HG03571 (cell line): ENCODE data around the gene SLC2A13.

Experiments
- ATAC-seq: cut with Tn5 transposase; IDR thresholded peaks from one replicate; pipeline ENCODE4 v1.9.1; 2021; ENCODE audit not compliant: unreplicated experiment

Gene SLC2A13

DNA sequence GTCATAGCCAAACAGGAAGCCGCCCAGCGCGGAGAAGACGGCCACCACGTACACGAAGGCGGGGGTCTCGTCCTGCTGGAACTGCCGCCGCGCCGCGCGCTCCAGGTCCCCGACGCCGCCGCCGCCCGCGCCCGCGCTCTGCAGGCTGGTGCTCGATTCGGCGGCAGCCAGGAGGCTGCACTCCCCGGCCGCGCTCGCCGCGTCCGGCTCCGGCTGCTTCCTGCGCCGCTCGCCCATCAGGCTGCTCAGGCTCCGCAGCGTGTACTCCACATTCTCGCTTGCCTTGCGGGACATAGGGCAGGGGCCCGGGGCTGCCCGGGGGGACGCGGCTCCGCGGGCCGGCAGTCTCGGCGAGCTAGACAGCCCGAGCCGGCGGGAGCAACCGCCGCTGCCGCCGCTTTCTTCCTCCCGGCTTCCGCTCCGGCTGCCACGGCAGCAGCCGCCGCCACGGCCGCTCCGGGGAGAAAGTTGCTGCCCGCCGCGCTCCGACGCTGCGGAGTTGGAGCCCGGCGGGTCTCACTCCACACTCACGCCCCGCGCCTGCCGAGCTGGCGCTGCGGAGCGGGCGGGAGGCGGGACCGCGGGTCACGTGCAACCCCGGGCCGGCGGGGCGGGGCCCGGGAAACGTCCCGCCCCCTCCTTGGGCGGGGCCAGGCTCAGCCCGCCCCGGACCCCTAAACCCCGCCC is at the start of gene SLC2A13:
Gene SLC2A13 (minus strand): TSS at position 567 of the 687 bp plus-strand sequence. CDS start 273 bp downstream, at position 294.
- ATAC-seq = peak; percentile 89

DNA sequence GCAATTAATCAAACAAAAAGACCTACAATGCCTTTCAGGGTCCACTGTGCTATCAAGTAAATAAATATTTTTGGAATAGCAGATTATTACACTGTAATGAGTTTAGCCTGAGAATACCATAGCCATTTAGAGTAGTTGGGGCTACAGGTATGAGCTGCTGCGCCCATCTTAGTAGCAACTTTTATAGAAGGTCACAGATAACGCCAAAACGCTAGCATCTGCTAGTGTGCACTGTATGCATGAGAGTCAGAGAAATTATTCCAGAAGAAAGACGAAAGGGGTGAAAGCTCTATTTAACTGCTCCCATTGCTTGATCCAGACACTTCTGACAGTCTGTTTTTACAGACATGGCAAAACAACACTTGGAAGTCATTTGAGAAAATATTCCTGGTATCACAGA is 48.5 kb upstream of the SLC2A13 start:
- no peak for ATAC-seq

DNA sequence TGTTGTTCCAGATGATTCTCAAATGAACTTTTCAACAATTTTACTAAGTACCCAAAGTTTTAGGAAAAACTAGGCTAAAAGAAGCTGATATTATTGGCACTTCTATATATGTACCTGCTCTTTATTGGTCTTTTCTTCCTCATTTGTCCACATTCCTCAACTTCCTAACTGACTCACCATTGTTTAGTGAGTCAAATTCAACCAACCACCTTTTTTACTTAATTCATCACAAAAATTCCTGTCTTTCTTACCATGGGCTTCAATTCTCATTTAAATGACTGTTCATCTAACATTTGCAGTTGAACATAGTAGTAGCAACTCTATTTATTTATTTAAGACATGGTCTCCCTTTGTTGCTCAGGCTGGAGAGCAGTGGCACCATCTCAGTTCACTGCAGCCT is 47.6 kb upstream of the SLC2A13 start:
- no peak for ATAC-seq

DNA sequence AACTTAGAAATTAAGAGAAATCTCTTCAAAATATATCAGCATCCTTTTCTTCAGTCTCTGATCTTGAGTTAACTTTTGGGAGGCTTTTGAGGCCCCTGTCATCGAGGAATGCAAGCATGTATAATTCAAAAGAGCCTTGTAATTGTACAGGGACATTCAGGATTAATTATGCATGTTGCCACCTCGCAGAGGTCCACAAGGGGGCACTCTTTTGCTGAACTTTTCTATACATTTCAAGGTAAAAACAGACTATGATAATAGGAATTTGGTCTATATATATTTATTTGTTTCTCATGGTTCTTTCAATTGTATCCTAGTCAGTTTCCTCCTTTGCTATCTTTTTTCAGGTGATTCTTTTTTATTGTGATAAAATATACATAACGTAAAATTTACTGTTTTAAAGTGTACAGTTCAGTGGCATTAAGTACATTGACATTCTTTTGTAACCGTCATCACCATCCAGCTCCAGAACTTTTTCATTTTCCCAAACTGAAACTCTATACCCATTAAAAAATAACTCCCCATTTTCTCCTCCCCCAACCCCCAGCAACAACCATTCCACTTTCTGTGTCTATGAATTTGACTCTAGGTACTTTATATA is 47.0 kb upstream of the SLC2A13 start:
- ATAC-seq = no peak

DNA sequence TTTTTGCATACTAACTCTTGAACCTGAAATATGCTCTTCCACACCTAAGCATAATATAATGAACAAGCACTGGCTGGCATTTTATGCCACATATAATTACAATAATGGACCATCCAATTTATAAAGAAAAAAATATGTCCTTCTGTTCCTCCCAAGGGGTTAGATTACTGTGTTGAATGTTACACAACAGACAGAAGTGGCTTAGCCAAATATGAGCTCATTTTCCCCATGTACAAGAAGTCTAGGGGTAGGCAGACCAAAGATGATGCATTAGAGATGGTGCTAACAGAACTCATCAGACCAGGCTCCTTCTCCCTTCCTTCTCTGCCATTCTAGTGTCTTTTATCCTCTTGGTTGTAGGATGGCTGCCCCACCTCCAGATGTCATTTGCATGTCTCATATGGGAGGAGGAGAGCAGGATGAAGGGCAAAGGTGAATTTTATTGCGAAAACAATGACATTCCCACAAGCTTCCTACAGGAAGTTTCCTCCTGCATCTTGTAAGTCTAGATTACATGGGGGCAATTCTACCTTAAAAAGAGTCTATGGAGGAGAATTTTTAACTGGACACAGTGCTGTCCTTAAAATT is 43.9 kb upstream of the SLC2A13 start:
- ATAC-seq = no peak

DNA sequence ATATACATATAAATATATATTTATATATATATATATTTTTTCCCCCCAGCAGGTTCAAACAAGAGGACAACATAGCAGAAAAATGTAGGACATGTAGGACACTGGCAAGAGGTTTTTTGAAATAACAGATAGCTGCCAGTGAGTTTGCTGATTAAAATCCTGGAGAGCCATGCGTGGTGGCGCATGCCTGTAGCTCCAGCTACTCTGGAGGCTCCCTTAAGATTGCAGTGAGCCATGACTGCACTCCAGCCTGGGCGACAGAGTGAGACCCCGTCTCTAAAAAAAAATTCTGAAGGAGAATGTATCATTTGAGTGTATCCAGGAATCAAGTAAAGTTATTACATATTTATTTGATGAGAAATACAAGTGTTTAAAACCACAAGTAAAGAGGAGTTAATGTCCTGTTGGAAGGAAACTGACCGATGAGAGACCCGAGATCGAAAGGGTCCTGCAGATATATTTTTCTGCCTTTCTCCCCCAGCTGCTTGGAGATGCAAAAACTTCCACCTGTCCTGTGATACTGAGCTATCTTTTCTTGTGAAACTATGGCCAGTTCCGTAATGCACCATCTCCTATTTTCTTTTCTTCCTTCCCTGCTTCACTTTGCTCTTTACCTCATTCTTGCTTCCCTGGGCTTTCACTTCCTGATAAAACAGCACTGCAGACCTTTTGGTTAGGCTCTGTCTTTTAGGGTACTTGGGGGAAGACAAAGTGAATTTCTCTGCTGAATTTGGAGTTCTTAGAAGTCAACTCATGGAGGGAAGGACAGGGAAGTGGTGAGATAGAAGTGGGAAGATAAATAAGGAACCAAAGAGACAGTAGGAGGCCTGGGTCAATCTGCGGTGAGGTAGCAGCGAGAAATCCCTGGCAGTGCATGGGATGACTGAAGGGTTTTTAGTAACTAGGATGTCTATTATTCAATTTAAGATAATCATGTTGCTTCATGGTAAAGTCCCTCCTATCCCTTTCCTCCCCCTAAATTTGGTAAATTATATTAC is 41.2 kb upstream of the SLC2A13 start:
- no peak for ATAC-seq

DNA sequence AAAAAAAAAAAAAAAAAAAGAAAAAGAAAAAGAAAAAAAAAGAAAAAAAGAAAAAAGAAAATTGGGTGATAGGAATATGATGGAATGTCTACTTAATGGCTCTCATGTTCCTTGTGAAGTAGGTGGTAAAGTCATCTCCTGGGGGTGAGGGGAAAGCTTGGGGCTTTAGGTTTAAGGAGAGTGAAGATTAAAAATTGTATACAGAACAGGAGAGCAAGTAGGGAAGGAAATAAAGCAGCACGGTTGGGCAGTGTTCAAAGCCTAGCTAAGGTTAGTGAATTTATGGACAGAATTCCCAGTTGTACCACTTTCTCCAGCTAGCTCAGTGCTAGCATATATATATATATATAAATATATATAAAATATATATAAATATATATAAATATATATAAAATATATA is 40.0 kb upstream of the SLC2A13 start:
- no peak for ATAC-seq

DNA sequence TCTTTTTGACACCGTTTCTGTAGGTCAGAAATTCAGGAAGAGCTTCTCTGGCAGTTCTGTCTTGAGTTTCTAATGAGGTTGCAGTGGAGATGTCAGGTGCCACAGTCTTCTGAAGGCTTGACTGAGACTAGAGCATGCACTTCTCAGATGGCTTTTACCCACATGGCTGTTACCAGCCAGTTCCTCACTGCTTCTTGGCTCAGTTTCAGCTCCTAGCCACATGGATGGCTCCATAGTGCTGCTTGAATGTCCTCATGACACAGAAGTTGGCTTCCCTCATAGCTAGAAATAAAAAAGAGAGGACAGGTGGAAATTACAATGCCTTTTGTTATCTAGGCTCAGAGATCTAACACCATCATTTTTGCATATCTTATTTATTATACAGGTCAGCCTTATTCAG is 38.1 kb upstream of the SLC2A13 start:
- no peak for ATAC-seq

DNA sequence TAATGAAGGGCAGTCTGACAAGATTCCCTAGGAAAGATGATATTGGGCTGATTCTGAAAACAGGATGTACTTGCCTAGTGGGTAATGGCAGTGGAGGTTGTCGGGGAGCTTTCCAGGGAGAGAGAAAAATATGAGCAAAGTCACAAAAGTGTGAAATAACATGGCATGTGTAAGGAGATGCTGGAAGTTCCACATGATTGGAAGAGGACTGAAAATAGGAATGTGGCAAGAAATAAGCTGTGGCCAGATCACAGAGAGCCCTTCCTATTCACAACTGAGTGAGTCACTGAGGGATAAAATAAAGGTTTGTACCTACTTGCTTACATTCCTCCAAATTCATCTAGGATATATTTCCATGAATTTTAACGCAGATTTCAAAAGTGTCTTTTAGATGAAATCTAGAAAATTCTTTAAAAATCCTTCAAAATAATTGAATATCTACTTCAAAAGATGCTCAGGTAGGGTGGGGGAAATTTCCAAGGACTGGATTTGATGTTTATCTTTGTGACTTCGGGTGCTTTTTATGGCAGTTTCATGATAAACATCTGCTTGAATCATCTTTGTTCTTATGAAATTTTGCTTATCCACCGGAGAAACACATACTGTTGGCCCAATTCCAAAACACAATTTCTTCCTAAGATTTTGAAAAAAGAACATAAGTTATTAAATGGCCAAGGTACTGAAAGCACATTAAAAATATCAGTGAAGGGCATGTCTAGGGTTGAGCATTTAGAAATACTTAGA is 36.3 kb upstream of the SLC2A13 start:
- no peak for ATAC-seq

DNA sequence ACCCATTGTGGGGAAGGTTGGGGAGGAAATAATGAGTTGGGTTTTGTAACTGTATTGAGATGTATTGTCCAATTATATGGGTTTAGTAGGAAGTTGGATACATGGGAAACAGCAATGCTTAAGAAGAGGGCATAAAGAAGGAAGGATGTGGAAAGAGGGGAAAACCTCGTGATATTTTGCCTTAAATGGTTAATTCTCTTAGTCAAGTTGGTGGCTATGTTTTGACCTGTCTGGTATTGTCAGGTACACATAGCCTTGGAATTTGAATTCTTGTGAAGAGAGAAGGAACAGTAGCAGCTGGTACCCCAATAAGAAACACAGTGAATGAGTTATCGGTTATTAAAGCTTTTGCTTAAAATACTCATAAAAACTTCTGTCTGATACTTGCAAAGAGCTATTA is 32.6 kb upstream of the SLC2A13 start:
- no peak for ATAC-seq

DNA sequence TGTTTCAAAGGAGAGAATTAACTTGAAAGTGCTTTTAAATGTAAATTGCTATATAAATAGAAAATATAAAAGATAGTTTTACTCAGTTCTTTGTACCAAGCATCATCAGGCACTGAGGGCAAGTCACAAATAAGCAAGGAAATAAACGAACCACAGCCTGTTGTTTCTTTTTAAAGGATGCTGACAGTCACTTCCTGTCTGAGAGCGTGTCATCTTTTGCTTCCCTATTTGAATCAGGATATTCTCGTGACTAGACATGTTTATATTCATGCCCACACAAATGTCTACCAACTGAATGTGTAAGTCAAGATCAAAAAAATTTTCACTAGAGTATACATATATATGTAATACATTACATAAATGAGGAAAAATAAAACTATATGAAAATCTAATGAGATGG is 31.4 kb upstream of the SLC2A13 start:
- ATAC-seq = peak; percentile 88

DNA sequence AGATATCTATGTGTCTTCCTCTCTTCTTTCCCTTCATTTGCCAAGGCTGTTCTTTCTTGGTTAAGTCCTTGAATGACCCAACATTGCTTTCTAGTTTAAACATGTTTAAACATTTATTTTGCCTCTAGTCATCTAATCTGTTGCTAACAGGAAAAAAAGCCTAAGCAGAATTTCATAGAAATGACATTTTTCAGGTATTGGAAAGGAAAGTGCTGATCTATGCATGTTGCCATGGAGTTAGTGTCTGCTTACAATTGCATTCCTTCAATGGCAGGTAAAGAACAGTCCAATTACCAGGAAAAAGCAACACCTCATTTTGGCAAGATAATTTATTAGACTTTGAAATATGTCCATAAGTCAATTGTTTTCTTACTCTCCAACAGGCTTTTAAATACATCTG is 21.5 kb upstream of the SLC2A13 start:
- no peak for ATAC-seq

DNA sequence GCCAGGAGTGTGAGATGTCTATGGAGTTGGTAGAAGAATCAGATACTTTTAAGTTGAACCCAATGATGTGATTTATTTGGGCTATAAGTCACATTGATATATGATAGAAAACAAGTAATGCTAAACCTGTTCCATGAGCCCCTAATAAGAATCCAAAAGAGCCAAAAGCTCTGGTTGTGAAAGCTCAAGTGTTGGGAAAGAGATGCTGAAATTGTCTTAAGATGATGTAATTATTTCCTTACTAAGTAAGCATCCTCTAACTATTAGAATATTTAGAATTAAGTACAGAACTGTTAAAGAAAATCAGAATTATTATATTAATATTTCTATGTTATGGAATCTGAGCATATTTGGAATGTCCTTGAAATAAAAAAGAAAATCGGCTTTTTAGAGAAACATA is 17.6 kb upstream of the SLC2A13 start:
- ATAC-seq = no peak

DNA sequence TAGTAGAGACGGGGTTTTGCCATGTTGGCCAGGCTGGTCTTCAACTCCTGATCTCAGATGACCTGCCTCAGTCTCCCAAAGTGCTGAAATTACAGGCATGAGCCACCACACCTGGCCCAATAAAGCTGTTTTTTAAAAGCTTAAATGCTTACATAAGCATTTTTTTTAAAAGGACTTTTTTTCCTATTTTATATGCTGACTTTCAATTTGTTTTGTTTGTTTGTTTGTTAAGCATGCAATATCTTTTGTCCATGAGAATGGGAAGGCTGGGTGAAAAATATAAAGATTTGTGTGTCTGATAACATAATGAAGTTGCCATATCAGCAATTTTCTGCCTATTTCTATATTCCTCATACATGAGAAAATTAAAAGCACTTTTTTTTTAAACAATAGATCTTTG is 17.0 kb upstream of the SLC2A13 start:
- no peak for ATAC-seq

DNA sequence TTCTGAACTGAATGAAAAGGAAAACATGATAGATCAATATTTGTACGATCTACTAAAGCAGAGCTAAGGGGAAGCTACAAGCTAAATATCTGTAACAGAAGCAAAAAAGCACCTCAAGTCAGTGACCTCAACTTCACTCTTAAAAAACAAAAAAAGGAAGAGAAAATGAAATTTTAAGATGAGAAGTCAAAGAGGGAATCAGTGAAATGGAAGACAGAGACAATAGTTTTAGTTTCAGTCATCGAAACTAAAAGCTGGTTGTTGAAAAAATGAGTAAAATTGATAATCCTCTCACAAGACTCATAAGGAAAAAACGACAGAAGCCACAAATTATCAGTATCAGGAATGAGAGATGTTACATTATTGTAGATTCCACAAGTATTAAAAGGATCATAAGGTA is 11.9 kb upstream of the SLC2A13 start:
- peak; percentile 96 for ATAC-seq

DNA sequence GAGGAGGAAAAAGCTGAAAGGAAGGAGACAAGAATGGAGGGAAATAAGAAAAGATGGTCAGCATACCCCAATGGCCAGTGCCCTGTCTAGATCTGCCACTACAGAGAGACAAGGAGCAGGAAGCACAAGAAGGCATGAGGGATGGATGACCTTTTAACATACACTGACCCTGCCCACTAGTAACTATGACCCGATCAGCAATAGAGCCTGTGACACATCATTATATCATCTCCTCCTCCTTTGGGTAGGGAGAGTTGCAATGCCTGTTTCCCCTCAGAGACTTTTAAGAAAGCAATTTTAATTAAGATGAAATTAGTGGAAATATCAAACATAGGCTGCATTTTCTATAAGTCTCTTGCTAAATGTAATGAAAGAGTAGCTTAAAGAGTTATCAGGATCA is 4.7 kb upstream of the SLC2A13 start:
- no peak for ATAC-seq

DNA sequence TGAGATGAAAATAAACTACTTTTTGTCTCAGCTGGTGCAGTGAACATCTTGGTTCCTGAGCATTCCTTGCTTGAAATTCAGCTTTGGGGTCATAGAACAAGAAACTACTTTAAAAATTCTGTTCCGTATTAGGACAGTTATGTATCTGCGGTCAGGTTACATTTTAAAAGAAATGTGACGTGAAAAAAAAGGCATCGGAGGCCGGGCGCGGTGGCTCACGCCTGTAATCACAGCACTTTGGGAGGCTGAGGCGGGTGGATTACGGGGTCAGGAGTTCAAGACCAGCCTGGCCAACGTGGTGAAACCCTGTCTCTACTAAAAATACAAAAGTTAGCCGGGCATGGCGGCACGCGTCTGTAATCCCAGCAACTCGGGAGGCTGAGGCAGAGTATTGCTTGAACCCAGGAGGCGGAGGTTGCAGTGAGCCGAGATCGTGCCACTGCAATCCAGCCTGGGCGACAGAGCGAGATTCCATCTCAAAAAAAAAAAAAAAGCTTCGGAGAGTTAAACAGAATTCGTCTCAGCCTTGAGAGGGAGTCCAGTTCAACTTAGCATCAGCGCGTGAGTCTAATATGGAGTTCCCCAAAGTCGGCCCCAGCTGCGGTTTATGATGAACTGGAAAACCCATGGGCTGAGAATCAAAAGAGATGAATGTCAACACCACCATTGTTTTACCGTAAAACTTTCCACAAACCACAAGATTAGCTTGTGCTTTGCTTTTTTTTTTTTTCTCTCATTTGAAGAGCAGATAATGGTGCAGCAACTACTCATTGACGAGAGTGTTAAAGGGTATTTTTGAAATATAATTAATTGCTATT is 2.1 kb upstream of the SLC2A13 start:
- no peak for ATAC-seq

DNA sequence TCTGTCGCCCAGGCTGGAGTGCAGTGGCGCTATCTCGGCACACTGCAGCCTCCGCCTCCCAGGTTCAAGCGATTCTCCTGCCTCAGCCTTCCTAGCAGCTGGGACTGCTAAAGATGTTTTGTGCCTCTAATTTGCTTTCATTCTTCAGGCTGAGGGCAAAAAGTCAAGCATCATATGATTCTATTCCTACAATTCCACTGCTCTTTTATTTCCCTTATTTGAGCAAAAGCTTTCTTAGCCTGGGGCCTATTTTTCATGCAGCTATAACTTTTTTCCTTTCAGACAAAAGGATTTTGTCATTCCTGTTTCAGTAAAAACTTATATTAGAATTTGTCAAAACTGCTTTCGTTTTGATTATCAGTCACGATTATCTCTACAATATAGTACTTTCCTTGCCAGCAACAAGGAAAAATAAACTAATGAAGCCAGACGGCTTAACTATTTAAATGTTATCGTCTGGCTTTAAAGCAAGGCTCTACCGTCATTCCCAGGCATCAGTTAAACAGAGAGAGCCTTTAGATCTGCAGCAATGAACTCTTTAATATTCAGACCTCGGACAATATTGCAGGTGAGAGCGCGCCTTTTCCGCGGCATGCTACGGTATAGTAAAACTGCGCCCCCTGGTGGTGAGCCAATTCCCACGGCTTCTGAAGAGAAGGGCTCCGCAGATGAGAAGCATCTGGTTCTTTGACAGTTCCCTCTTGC is 1.4 kb upstream of the SLC2A13 start:
- peak; percentile 36 for ATAC-seq

DNA sequence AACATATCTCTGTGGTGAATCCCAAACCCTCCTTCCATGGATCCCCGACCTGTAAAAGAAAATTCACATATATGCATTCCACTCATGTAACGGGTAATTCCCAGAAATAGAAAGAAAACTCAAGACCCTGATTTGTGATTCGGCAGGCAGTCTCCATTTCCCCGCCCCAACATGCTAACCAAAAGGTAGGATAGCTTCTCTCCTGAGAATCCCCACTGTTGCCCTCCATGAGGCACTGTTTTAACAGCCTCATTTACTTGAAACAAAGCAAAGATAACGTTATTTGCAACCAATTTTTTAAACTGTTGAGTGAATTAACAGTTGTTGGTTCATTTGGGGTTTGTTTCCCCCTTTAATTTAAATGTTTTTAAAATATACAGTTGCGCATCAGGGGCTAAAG is 774 bp upstream of the SLC2A13 start:
- no peak for ATAC-seq
